ENCODE data around the gene EBF4.

EBF4 gene

GRCh38 chr20:2700913-2701620 lies 8.5 kb downstream of the EBF4 start:
- no peak for DNase-seq (ENCODE audit: low spot score)

- no peak for DNase-seq (ENCODE audit: low spot score)
These were observed 9.1 kb downstream of the EBF4 start for GRCh38 chr20:2701671-2702081.

DNA sequence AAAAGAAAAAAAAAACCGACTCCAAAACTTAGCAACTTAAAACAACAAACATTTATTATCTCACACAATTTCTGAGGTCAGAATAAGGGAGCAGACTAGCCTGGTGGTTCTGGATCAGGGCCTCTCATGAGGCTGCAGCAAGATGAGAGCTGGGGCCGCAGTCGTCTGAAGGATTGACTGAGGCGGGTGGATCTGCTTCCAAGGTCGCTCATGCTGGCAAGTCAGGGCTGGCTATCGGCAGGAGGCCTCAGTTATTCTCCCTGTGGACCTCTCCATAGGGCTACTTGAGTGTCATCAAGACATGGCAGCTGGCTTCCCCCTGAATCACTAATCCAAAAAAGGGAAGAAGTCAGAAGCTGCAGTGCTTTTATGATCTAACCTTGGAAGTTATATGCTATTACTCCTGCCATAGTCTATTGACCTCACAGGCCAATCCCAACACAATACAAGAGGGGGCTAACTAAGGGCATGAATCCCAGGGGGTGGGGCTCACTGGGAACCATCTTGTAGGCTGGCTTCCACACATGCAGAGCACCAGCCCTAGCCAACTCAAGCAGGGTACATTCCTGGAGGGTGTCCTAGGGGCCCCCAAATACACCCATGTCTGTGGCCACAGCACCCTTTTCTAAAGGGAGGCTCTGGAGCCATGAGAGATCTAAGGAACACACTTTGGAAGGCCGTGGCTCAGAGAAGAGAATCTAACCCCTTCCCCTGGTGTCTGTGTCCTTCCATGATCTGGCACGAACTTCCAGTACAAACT lies 11.3 kb downstream of the EBF4 start:
- DNase-seq (ENCODE audit: low spot score), result no peak

GRCh38 chr20:2705931-2706645 lies 13.5 kb downstream of the EBF4 start:
- no peak for DNase-seq (ENCODE audit: low spot score)

GRCh38 chr20:2706688-2707352 lies 14.2 kb downstream of the EBF4 start:
- DNase-seq (ENCODE audit: low spot score), result no peak

GRCh38 chr20:2707353-2708072 lies 14.9 kb downstream of the EBF4 start:
- no peak for DNase-seq (ENCODE audit: low spot score)

DNA sequence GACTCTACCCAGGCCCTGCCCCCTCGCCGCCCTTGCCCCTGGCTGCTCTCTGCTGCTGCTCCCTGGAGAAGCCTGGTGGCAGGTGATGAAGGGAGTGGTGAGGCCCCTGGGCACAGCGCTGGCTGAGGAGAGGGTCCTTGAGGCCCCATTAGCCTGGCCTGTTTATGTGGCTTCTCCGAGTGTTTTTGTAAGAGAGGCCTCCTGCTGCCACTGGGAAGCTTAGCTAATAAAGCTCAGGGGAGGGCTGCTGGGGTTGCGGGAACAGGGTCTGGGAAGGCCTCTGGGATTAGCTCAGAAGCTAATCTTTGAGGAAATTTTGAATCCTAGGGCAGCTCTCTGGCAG lies 15.5 kb downstream of the EBF4 start:
- no peak for DNase-seq (ENCODE audit: low spot score)

- no peak for DNase-seq (ENCODE audit: low spot score)
These were observed 16.1 kb downstream of the EBF4 start for GRCh38 chr20:2708665-2709064.

- no peak for DNase-seq (ENCODE audit: low spot score)
These were observed 16.8 kb downstream of the EBF4 start for GRCh38 chr20:2709205-2709981.

GRCh38 chr20:2713285-2713684 lies 20.7 kb downstream of the EBF4 start:
- peak; percentile 6 for DNase-seq (ENCODE audit: low spot score)

DNA sequence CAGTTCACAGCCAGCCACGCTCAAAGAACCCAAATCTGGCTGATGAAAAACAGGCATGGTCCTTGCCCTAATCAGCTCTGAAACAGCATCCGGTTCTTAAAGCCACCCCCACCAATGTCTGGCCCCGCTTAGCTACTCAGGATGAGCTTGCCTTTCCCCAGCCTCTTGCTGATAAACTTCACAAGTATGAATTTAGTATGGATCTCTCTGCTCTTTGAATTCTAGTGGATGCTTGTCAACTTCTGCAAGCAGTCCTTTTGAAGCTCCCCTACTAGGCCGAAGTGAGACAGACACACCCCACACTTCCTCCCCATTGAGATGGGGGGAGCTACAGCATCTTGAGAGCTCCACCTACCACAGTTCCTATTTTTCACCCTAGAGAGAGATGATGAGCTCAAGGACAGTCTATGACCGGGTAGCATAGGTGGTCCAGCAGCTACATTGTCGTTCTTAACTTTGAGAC lies 36.7 kb downstream of the EBF4 start:
- DNase-seq (ENCODE audit: low spot score), result no peak

DNA sequence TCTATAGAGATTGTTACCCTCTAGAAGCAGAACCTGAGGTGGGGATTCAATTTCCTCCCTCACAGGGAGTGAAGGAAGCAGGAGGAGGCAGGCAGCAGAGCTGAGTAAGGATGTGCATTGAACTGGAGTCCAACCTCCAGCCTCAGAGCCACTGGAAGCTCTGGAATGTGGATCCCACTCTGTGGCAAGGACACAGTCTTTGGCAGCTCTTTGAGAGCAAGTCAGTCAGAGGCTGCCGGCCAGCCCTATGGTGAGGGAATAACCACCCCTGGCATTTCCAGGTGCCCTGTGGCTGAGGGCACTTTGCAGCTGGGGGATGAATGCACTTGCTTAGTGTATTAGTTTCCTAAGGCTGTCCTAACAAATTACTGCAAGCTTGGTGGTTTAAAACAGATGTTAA lies 37.2 kb downstream of the EBF4 start:
- DNase-seq (ENCODE audit: low spot score), result no peak

DNA sequence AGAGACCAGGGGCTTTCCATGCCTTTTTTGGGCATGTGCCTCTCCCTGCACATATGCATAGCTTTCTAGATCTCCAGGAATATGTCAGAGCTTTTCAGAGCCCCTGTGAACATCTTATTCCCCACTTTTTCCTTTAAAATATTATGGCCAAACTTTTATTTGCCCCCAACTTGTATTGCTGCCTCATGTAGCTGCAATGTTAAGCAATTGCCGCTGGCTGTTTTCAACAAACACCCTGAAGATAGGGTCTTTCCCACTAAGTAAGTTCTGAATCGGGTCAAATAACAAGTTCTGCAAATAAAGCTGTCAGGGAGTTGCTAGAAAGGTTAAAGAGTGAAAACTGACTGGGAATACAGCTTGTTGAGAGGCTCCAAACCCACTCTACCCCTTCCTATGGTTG lies 42.3 kb downstream of the EBF4 start:
- no peak for DNase-seq (ENCODE audit: low spot score)

DNA sequence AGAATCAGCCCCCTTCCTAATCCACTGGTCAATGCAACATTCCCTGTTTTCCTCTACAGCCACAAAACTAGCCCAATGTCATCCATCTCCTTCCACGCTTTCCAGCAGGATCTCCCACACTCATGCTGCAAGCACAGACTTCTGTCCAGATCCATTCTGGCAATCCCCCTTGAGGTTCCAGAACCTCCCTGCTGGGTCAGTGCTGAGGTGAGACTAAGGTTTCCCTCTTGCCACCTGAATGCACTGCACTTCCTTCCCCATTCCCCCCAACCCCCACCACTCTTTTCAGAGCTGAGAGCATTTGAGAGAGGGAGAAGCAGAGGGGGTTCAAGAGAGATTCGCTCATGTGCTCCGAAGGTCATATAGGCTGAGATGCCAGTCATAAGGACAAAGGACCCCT lies 43.9 kb downstream of the EBF4 start:
- no peak for DNase-seq (ENCODE audit: low spot score)

GRCh38 chr20:2738331-2739041 lies 45.9 kb downstream of the EBF4 start:
- DNase-seq (ENCODE audit: low spot score), result no peak

- no peak for DNase-seq (ENCODE audit: low spot score)
These were observed 46.4 kb downstream of the EBF4 start for GRCh38 chr20:2739042-2739398.

- no peak for DNase-seq (ENCODE audit: low spot score)
These were observed 48.1 kb downstream of the EBF4 start for GRCh38 chr20:2740702-2741101.

DNA sequence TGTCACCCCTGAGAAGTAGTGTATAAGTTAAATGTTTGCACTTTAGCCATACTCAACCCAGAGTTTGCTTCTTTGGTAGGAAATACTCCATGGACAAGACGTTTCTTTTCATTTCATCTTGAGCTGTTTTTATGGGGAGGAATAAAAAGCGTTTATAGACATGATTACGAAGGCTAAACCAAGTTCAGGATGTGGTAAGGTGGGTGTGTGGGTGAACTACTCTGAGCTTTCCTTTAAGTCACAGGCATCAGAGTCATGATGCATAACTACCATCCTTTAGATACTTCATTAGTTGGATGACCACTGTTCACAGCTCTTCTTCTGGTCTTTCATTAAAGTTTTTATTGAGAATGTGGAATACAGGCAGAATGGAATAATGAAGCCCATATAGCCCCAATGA lies 48.9 kb downstream of the EBF4 start:
- no peak for DNase-seq (ENCODE audit: low spot score)

- DNase-seq (ENCODE audit: low spot score), result no peak
These were observed 49.3 kb downstream of the EBF4 start for GRCh38 chr20:2741881-2742280.

- DNase-seq (ENCODE audit: low spot score), result no peak
These were observed 49.9 kb downstream of the EBF4 start for GRCh38 chr20:2742431-2742830.

Data from hematopoietic multipotent progenitor cell treated with erythropoietin and hydrocortisone succinate and interleukin-3 and kit ligand, for 15 days (in vitro differentiated cells).